CD4-positive, alpha-beta T cell treated with Interleukin-21 for 1 hour (primary cell): ENCODE measurements around the gene ST3GAL3.

Experiments used
- DNase-seq: peaks from one replicate; pipeline ENCODE4 v3.0.0-alpha.2; 2020

ST3GAL3 gene

DNA sequence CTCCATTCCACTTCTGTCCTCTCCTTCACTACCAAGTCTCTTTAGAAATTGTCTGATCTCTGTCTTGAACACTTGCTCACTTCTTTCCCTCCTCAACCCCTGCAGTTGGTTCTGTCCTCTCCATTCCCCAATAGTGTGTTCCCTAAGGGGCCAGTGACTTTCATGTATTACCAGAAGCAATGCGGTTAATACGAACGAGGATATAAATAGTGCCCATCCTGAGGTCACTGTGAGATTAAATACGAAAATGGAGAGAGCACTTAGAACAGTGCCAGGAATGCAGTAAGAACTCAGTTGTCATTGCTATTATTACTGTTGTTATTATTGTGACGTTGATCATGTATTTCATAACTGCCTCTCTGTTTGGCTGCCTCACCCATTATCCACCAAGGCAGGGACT is 173.3 kb downstream of the ST3GAL3 start:
- DNase-seq, result no peak

DNA sequence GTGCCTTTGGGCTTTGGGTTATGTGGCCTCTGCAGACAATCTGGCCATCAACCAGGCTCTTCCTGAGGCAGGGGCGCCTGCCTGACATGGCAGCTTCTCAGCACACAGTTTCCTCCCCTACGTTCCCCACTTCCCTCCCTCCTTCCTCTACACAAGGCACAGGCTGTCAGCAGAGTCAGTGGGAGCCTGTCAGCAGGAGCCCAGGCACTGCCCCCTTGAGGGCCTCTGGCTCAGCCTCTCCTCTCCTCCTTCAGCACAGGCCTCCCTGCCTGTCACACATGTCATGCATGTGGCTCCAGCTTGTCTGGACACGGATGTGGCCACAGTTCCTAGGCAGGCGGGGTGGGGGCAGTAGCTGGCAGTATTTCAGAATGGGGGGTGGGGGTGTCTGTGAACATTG is 174.1 kb downstream of the ST3GAL3 start:
- DNase-seq, result no peak

DNA sequence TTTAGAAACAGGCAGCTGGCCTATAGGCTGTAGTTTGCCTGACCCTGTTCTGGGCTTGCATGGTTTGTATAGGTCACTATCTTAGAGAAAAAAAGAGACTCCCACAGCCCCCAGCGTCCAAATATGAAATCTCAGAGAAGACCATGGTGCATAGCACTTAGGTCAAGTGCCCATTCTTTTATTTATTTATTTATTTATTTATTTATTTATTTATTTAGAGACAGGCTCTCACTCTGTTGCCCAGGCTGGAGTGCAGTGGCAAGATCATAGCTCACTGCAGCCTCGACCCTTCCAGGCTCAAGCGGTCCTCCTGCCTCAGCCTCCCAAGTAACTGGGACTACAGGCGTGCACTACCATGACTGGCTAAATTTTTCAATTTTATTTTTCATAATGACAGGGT is 175.4 kb downstream of the ST3GAL3 start:
- DNase-seq, result no peak

DNA sequence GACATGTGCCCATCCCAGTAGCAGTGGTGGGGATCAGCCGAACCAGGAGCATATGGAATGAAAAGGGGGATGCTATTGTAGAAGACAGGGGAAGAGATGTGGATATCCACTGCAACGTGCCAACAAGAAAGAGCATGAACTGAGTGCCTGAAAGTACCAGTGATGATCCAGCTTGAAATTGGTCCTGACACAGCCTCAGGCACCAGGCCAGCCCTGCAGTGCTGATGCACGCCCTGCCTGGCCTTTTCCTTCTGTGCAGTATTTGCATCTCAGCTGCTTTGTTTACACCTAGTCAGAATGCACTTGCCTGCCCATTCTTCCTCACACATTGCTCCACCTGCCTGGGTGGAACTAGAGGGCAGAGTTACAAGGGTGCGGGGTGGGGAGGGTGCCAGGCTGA is 176.0 kb downstream of the ST3GAL3 start:
- no peak for DNase-seq

DNA sequence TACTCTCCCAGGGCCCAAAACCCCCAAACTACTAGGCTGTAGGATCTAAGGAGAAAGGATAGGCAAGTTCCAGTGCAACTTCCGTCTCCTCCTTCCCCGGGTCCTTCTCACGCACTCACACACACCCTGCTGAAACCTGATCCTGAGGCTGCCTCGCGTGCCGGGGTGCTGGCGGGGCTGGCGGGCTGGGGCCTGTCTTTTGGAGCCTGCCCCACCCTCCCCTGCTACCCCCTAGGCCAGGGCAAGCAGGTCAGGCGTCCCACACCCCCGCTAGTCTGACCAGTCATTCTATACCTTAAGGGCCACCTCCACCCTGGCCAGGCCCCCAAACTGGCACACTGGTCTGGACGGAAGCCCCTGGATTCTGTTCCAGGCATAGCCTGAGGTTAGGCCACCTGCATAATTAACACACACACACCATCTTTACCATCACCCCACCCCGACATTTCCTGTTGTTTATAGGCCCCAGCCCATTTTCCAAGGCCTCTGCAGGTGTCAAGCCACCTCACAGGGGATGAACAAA is 178.0 kb downstream of the ST3GAL3 start:
- no peak for DNase-seq

DNA sequence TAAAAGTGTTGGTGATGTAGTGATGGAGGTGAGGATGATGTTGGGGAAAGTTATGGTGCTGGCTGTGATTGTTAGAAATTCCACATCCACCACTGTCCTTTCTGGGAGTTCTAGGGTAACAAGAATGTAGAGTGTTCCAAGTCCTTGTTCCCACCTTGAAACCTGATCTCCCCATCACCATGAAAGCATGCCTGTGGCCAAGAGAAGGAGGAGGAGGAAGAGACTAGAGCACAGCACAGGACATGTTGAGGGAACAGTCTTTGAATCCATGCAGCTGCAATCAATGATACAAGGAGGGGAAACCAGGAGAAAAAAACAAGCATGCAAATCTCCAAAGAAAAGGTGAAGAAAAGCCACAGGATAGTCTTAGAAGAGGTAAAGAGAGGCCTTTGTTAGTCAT is 180.4 kb downstream of the ST3GAL3 start:
- no peak for DNase-seq

DNA sequence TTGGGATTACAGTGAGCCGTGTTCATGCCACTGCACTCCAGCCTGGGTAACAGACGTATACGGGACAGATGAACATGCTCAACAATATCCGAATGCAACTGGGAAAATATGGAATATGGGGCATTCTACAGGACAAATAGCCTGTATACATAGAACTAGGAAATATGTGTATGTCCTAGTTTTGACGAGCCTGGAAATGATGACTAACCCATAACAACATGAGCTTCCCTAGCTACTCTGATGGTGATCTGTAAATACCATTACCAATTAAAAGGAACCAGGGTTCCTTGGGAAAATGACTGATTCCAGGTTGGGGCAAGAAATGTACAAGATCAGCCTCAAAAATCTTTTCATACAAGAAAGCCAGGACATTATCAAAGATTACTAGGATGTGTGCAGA is 183.5 kb downstream of the ST3GAL3 start:
- DNase-seq, result no peak

DNA sequence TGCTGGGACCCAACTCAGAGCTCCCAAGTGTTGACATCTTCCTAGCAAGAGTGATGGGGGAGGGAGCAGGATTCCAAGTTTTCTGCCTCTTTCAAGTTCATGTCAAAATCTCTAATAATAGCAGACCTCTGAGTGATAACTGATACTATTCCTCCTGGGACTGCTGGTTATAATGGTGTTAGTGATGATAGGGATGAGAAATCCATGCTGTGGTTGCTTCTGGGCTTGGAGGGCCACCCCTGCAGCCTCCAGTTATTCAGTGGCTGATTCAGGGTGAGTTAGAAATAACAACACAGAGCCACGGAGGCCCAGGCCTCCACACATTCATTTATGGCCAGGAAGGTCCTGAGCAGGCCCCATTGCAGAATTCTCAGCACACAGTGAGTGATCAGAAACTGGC is 185.7 kb downstream of the ST3GAL3 start:
- no peak for DNase-seq

DNA sequence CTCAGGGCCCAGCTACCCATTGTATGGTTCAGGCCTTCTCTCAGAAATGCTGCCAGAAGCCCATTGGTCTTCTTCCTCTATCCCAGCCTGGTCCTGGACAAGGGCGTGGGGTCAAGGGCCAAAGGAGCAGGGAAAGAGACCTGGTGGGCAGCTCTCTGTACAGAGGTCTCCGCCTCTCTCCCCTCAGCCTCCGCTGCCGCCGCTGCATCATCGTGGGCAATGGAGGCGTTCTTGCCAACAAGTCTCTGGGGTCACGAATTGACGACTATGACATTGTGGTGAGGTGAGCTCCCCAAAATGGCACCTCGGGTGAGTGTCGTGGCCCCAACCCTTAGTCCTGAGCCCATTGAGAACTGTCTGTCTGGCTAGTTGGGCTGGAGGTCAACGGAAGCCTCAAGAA is 191.6 kb downstream of the ST3GAL3 start:
- DNase-seq, result no peak

DNA sequence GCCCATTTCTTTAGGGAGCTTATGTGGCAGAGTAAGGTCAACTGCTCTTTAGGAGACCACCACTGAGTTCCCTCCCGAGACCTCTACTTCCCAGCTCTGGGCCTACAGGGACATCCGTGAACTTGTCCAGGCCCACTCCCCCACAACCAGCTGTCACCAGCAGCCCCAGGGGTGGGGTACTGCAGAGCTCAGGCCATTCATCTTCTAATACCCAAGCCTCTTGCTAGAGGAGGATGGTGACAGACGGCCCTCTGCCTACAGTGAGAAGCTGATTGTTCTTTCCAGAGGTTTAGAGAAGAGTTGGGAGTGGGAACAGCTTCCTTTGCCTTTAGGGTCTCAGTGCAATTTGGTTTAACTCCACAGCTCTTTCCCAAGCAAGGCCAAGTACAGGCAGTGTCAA is 193.1 kb downstream of the ST3GAL3 start:
- DNase-seq, result no peak

DNA sequence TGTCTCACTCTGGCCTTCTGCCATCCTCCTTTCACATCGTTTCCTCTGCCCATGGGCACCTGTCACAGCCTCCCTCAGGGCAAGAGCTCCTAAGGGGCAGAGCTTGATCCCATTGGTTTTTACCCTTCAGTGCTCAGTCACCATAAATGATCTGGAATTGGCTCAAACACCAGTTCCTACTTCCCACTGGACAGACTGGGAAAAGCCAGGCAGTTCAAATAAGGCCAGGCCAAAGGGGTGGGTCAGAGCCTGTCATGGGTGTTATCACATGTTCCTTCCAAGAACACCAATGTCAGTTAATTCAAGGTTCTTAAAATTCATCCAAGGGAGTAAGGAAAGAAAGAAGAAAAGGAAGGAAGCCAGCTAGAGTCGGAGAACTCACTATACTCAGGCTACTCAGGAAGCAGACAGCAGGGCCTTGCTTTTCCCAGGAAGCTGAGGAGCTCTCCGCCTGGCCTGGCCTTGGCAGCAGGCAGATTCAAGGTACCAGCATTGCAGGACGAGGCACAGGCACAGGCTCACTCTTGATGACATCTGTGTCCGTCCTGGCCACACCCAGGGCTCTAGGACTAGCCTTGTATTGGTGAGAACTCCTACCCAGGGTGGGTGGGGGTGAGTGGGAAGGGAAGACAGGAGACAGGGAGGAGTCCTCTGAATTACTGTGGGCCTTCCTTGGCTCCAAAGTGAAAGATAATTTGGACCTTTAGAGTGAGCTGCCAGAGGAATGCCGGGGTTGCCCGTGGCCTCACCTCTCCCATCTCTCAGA is 194.0 kb downstream of the ST3GAL3 start:
- DNase-seq, result no peak

DNA sequence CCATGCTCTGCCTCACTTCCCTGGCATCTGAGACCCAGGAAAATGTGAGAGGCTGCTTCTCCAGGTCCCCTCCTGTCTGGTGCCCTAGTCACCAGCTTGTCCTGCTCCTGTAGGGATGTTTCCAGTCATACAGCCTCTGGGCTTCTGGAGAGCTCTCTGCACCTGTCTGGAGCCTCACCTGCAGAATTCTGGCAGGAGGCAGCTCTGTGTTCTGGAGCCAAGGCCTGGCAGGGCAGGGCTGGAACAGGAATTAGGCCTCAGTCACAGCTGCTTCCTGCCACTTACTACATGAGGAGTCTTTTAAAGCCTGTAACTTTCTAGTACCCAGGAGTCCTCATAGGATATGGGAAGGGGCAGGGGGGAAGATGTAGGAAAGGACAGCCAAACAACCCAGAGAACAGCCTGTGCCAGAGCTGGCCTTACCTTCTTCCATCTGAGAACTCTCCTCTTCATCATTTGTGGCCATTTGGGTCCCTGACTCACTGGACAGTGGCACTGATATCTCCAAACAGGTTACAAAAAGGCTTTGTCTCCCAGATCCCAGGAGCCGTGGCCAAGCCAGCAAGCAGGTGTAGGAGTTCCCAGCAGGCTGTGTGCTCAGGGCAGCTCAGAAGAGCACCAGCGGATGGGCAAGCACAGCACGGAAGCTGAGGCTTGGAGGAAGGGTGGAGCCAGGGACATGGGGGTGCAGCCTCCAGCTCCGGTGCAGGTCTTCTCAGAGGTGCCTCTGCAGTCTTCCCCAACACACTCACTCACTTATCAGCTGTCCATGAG is 194.9 kb downstream of the ST3GAL3 start:
- DNase-seq, result no peak

DNA sequence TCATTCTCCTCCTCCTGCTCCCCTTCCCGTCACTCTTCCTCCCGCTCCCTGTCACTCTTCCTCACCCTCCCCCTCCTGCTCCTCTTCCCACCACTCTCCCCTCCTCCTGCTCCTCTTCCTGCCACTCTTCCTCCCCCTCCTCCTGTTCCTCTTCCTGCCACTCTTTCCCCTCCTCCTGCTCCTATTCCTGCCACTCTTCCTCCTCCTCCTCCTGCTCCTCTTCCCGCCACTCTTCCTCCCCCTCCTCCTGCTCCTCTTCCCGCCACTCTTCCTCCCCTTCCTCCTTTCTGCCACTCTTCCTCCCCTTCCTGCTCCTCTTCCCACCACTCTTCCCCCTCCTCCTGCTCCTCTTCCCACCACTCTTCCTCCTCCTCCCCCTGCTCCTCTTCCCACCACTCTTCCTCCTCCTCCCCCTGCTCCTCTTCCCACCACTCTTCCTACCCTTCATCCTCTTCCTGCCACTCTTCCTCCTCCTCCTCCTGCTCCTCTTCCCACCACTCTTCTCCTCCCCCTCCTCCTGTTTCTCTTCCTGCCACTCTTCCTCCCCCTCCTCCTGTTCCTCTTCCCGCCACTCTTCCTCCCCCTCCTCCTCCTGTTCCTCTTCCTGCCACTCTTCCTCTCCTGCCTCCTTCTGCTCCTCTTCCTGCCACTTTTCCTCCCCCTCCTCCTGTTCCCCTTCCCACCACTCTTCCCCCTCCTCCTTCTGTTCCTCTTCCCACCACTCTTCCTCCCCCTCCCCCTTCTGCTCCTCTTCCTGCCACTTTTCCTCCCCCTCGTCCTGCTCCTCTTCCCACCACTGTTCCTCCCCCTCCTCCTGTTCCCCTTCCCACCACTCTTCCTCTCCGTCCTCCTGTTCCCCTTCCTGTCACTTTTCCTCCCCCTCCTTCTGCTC is 197.6 kb downstream of the ST3GAL3 start:
- DNase-seq, result no peak

DNA sequence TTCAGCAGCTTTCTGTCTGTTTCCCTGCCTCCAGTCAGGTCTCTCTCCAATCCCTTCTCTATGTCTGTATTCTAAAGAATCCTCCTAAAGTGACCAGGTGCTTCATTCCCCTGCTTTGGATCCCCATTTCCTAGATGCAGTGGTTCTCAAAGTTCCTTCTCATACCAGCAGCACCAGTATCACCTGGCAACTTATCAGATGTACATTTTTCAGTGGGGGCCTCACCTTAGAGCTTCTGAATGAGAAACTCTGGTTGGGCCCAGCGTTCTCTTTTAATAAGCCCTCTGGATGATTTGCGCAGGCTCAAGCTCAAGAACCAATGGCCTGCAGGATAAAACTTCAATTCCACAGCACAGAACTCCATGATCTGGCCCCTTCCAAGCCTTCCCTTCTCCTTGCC is 200.9 kb downstream of the ST3GAL3 start:
- no peak for DNase-seq

DNA sequence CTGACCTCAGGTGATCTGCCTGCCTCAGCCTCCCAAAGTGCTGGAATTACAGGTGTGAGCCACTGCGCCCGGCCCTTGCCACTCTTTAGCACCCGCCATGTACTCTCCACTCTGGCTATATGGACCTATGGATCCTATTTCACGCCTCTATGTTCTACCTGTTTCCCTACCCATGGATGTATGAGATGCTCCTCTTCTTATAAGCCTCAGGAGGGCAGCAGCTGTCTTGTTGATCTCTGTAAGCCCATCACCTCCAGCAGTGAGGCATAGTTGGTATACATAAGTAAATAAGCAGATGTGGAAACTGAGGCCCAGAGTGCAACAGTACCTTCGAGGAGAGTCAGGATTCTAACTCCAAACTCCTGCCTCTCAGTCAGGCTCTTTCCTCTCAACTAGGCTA is 201.5 kb downstream of the ST3GAL3 start:
- DNase-seq, result no peak

DNA sequence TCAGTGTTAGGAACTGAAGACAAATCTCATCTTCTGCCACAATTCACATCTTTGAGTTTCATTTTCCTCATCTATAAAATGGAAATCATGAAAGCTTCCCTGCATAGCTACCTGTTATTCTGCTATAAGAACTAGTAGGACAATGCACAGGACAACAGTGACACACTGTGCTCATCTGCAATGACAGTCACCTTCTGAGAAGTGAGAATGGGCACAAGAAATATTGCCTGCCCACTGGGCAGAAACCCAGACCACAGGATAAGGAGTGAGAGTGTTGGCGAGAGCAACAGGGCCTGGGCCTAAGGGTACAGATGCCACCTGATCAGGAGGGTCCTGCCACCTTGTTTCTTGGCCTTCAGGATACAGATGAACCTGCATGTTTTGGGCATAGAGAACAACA is 203.0 kb downstream of the ST3GAL3 start:
- DNase-seq, result no peak

DNA sequence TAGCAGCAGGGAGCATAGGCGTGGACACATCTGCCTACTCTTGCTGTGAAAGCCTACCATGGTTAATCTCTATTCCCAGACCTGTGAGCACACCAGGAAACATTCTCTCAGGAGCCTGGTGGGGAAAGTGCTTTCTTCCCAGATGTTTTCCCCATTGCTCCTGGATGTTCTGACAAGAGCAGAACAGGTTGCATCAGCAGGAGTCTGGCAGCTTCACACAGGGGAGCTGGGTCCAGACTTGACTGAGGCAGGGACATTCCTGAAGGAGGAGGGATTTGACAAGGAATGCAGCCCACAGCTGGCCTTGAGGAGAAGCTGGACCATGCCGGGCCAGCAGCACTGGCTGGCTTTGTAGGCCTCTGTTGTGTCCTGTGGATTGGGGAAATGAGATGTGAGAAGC is 205.3 kb downstream of the ST3GAL3 start:
- DNase-seq, result no peak

DNA sequence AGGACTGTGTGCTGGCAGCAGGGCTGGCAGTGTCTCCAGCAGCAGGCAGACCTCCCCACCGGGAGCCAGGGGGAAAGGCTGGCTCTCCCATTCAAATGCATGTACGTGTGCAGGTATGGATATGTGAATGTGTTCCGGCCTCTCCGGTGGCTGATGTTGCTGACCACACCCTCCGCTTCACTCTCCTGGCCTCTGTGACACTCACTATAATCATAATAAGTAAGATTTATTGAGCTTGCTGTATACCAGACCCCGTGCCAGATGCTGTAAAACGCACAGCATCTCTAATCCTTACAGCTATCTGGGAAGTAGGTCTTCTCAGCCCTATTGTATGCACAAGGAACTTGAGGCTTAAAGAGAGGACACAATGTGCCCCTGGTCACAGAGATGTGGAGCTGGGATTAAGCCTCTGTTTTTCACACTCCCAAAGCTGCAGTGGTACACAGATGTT is 205.7 kb downstream of the ST3GAL3 start:
- DNase-seq, result no peak

DNA sequence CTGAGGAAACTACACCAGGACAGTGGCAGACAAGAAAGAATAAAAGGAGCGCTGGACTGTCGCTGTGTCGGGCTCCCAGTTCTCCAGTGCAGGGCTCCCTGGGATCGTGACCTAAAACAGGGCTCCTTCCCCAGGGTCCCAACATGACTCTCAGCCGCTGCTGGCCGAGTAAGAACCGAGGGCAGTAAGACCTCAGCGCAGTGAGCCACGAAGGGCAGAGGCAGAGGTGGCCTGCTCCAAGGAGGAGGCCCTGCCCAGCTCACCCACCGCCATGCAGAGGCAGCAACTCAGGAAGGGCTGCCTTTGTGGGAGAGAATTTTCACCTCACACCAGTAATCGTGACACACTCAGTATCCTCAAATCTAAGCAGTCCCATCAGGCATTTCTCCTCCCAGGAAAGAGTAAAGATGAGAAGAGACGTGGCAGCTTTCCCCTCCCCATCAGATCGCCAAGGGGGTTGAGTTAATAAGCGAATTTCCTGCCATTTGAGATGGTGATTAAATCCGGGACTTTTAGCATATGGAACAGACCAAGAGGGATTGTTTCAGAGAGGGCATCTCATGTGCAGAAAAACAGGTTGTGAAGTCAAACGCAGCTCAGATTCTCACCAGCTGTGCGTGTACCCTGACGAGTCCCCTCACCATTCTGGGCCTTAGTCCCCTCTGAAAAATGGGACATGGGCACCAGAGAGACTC is 206.5 kb downstream of the ST3GAL3 start:
- DNase-seq, result no peak

DNA sequence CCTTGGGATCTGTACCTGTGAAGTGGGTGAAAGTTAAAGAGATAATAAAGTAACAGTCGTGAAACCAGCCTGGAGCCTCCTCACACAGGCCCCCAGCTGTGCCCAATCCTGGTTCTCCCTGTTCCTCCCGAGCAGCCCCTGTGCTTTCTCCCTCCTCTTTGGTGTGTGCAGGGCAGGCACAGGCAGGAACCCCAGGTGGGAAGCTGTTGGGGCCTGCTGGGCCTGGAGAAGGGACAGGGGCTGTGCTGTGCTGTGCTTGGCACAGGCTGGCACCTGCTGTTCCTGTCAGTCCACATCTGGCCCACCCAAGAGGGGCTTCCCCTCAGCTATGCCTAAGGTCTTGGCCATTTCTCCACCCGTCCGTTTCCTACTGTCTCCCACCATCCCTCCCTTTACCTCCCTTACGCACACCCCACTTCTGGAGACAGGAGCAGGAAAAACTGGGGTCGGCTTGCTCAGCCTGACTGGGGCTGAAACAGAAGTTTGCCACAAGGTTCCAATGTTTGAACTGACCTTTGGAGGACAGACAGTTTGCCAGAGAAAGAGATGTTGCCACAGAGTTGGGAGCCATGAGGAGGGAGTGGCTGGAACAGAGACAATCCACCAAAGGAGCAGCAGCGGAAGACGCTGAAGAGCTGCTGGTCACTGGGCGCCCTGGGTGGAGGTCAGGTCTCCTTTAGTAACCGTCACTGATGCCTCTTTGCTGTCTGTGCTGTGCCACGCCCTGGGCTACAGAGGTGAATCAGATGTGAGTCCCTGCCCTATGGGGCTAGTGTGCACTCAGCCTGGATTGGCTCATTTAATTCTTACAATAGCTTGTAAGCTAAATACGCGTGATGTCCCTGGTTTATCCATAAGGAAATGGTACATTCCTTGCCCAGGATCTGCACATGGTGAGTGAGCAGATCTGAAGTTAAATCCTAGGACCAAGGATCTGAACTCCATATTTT is 207.5 kb downstream of the ST3GAL3 start:
- DNase-seq, result no peak

DNA sequence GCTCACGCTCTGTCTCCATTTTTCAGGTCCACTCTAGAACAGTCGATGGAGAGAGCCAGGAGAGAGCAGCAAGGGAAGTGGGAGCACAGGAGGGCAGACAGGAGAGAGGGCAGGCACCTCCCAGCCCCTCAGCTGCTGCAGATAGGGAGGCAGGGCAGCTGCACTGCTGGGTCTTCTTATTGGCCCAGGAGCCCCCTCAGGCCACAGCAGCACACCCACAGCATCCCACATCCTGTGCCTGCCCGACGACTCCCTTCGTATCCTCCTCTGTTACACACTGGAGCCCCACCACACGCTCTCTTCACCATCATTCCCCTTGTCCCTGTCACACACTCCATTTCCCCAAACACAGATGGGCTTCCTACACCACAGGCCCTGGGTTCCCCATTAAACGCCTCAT is 212.6 kb downstream of the ST3GAL3 start:
- DNase-seq, result no peak
